ENCODE measurements around the gene PEX5L.

DNA sequence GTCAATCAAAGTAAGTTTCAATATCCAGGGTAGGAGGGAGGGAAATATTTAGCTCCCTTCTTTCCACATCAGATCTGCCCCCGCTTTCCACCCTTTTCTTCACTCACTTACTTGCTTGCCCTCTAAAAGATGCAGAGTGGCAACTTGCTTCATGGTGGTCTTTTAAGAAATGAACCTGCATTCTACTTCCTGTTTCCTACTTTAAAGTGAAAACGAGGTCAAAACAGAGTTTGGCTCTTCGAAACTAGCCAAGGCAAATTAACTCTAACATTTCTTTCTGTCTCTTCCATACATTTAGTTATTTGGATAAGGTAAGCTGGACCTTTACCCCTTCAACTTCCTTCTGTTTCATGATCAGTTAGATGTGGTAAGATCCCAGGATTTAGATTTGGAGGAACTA is 34.2 kb upstream of the PEX5L start:
- TF ChIP-seq, protein P1, sequence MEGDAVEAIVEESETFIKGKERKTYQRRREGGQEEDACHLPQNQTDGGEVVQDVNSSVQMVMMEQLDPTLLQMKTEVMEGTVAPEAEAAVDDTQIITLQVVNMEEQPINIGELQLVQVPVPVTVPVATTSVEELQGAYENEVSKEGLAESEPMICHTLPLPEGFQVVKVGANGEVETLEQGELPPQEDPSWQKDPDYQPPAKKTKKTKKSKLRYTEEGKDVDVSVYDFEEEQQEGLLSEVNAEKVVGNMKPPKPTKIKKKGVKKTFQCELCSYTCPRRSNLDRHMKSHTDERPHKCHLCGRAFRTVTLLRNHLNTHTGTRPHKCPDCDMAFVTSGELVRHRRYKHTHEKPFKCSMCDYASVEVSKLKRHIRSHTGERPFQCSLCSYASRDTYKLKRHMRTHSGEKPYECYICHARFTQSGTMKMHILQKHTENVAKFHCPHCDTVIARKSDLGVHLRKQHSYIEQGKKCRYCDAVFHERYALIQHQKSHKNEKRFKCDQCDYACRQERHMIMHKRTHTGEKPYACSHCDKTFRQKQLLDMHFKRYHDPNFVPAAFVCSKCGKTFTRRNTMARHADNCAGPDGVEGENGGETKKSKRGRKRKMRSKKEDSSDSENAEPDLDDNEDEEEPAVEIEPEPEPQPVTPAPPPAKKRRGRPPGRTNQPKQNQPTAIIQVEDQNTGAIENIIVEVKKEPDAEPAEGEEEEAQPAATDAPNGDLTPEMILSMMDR (IDR thresholded peaks at IDR 0.05; ENCODE audit: low read depth, low read length), result no peak
- TF ChIP-seq EZH2phosphoT487 (IDR thresholded peaks at IDR 0.05; ENCODE audit: low read depth), result no peak

Data from OCI-LY3 (cell line).